ENCODE measurements around the gene SRGAP3.

- TF ChIP-seq CTCF (conservative IDR thresholded peaks at IDR 0.05 in 1 of 2, IDR thresholded peaks at IDR 0.05 in 1 of 2; ENCODE audit: low read depth in 1 of 2, low read length in 2 of 2), result no peak
- no peak for TF ChIP-seq EZH2 (IDR thresholded peaks at IDR 0.05; ENCODE audit: low read length, missing control alignments)
Measured at GRCh38 chr3:9035473-9035872, 214.0 kb downstream of the SRGAP3 start.
